ENCODE results near the gene SHLD2.
"Not testable (repeated sequence)": the region's sequence is repeated elsewhere in the genome, so short reads cannot be mapped to it uniquely, and the experiment has no call there.

SHLD2 gene

DNA sequence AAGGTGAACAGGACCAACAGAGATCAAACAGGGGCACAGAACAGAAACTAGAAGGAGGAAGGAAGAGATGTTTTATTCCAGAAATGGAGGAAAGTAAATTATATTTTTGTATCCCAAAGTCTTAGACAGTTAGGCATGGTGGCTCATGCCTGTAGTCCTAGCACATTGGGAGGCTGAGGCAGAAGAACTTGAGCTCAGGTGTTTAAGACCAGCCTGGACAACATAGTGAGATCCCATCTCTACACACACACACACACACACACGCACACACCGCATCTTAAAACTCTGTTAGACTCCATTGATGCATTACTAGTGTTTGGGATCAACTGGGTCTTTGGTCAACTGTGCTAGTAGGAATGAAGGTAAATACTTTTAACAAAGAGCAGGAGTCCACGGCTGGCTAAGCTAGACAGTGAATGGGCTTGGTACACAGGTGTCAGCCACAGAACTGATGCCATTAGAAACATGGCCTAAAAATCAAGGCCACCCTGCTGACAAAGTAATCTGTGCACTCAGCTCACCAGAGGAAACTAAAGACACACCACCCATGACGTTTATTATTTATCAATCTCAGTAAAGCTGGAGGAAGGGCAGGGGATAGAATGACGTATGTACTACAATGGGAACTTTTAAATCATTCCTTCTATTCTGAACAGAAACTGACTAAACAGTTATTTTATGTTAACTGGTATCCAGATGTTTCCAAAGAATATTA lies 11.3 kb upstream of the SHLD2 start:
- DNase-seq (ENCODE audit: low spot score), result not testable (repeated sequence)

DNA sequence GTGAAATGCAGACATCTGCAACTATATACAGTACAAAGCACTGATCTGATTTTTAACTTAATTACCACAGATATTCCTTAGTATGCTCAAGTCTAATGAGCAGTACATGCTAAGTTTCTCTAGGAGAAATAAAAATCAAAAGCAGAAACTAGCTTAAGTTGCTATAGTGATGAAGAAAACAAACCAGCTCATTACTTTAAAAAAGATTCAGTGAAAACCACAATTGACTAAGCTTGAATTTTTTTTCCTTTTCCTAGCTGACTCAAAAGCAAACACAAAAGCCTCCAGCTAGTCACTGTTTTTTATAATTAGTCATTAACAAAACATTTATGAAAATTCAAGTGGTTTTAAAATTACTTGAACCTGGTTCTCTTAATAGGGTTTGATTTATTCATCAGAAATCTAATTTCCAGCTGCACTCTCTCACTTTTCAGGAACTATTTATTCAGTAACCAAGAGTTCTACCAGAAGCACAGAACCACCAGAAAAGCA lies 10.7 kb upstream of the SHLD2 start:
- not testable (repeated sequence) for DNase-seq (ENCODE audit: low spot score)

DNA sequence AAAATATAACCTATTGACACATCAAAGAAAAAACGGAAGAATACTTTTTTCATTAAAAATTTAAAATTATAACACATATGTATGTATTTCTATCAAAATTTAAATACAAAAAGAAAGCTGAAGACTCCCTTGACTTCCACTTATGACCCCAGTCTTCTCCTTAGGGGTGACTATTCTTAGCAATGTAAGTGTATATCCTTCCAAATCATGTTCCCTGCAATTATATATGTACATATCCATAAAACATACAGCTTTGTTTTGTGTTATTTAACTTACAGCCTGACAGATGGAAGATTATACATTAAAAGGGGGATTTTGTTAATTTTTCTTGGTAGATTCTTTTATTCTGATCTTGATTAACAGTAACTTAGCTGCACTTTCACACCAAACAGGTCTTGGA lies 9.5 kb upstream of the SHLD2 start:
- DNase-seq (ENCODE audit: low spot score), result no peak

DNA sequence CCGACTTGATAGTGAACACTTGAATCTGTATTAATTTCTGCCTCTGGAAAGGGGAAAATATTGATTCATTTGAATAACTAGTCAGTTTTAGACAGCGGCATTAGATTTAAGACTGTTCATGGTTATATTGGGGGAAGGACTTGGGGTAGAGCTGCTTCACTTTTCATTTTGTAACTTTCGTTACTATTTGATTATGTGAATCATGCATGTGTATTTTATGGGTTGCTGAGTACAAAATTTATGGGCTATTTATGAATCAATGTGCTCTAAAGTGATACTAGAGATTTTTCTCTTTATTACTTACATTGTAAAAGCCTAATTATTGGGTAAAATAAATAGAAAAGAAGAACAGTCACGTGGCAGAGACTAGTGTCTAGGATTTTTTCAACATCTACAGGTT lies 5.3 kb upstream of the SHLD2 start:
- no peak for DNase-seq (ENCODE audit: low spot score)

- no peak for DNase-seq (ENCODE audit: low spot score)
Measured at GRCh38 chr10:87090779-87091178, 4.2 kb upstream of the SHLD2 start.

- no peak for DNase-seq (ENCODE audit: low spot score)
Measured at GRCh38 chr10:87092376-87092860, 2.6 kb upstream of the SHLD2 start.

GRCh38 chr10:87092861-87093631 lies 2.0 kb upstream of the SHLD2 start:
- no peak for DNase-seq (ENCODE audit: low spot score)

DNA sequence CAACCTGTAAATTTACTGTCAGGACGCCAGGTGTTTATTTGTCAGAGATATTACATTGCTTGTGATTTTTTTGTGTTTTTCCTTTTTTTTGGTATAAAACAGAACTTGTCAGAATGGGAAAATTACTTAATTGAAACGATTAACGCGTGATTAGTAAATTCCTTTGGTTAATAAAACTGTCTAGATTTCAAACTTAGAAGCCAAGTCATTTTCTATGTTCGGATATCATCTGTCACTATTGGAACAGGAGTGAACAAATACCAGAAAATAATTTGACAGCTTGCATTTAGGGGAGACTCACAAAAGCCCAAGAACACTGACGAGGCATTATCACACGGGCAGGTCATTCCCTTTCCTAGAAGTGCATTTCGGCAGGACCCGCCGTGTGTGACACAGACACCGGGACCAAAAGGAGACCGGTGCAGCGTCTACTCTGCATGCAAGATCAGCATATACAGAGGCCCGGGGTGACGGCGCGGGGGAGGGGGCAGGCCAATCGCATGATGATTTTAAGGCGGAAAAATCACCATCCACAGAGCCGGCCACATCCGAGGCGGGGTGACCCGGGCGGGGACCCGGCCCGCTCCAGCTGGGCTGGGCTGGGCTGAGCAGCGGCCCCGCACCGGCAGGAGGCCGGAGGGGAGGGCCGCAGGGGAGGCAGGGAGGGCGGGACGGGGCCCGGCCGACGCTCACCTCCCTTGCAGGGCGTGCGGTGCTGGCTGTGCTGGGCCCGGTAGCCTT lies 1.2 kb upstream of the SHLD2 start:
- DNase-seq (ENCODE audit: low spot score), result no peak

DNA sequence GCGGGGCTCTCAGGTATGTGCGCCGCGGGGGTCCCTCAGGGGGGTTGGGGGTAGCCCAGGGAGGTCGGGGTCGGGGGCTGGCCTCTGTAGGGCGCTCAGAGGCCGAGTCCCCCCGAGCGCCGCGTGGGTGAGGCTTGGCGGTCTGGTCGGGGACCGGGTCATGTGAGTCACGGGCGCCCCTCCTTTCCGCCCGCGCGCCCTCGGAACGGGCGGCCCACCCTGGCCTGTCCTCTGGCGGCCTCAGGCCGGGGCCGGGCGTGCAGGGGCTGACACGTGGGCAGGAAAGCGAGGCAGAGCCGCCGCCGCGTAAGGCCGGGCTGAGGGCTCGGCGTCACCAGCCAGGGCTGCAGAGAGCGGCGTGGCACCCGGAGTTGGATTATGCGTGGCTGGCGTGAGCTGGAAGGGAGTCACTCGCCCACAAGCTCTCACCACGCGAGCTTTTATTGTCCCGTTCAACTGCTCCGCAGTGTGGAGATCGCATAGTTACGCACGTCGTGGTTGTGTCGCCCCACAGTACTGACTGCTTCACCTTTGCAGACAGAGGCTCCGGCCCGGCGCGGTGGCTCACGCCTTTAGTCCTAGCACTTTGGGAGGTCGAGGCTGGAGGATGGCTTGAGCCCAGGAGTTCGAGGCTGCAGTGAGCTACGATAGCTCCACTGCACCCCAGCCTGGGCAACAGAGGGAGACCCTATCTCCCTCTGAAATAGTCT lies 385 bp downstream of the SHLD2 start:
- DNase-seq (ENCODE audit: low spot score), result peak; percentile 20

DNA sequence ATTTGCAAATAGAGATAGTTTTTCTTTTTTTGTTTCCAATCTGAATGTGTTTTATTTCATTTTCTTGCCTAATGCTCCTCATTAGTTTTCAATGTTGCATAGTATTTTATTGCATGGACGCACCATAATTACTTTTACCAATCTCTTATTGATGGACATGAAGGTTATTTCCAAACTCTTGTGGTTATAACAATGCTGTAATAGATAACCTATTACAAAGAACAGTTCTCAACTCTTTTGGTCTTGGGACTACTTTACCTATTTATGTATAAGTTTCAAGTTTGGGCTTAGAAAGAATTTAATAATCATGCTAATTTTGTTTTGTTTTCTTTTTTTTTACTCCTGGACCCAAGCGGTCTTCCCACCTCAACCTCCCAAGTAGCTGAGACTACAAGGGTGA lies 7.0 kb downstream of the SHLD2 start:
- no peak for DNase-seq (ENCODE audit: low spot score)

- not testable (repeated sequence) for DNase-seq (ENCODE audit: low spot score)
Measured at GRCh38 chr10:87104727-87105126, 9.7 kb downstream of the SHLD2 start.

- DNase-seq (ENCODE audit: low spot score), result no peak
Measured at GRCh38 chr10:87105446-87106124, 10.6 kb downstream of the SHLD2 start.

- not testable (repeated sequence) for DNase-seq (ENCODE audit: low spot score)
Measured at GRCh38 chr10:87118122-87118521, 23.1 kb downstream of the SHLD2 start.

DNA sequence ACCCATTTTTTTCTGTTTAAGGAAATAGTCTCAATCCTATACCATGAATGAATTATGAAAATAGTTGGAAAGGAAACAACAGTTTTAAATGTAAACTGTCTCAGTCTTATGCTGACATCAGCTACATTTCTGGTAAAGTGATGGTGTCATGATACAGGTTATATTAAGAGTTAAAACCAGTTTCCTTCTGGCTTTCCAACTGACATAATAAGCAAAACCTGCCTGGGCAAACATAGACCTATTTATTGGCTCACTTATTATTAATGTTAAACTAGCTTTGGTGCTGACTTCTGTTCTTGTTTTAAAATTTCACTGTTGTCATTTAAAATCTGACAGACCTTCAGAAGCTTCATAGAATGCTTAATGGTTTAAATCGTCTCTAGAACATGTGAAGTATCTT lies 24.0 kb downstream of the SHLD2 start:
- not testable (repeated sequence) for DNase-seq (ENCODE audit: low spot score)

DNA sequence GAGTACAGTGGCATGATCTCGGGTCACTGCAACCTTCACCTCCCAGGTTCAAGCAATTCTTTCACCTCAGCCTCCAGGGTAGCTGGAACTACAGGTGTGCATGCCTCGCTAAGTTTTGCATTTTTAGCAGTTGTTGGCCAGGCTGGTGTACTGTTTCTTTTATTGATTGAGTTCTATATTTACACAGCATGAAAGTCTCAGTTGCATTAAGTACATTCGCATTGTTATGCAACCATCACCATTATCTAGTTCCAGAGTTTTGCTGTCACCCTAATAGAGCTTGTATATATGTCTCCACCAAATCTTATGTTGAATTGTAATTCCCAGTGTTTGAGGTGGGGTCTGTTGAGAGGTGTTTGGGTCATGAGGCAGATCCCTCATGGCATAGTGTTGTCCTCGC lies 28.3 kb downstream of the SHLD2 start:
- DNase-seq (ENCODE audit: low spot score), result not testable (repeated sequence)

DNA sequence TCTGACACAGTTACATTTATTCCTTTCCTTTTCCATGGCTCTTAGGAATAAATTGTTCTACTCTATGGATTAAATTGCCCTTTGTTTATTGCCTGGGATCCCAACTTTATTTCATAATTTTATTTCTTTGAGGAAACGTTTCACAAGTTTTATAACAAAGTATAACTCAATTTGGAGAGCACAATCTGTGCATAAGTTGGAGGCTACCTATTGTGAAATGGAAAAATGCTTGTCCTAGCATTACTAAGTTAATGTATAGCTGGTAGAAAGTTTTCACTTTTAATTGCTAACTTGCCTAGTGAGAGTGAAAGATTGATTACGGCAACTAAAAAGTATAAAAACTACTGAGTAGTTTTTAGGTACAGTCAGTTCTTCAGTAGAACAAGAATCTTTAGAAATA lies 32.0 kb downstream of the SHLD2 start:
- not testable (repeated sequence) for DNase-seq (ENCODE audit: low spot score)

DNA sequence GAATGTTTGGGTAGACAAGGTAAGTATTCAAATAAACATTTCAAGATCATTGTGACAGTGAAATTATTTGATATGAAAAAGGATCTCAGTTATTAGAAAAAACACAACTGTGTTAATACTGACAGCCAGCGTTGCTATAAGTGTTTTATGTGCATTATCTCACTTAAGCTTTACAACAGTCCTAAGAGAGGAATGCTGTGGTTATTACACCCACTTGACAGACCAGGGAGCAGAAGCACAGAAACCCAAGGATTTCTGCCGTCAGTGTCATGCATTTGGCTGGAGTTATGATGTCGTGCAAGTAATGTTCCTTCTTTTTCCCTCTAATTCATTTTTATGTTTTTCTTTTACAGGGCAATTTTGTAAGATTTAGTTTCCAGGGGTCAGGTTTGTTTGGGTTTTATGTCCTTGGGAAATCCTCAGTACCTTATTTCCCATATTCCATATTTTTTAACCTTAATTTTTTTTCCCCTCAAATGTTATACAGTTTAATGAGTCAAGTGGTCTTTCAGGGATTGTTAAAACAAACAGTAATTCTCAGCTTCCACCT lies 32.7 kb downstream of the SHLD2 start:
- not testable (repeated sequence) for DNase-seq (ENCODE audit: low spot score)

DNA sequence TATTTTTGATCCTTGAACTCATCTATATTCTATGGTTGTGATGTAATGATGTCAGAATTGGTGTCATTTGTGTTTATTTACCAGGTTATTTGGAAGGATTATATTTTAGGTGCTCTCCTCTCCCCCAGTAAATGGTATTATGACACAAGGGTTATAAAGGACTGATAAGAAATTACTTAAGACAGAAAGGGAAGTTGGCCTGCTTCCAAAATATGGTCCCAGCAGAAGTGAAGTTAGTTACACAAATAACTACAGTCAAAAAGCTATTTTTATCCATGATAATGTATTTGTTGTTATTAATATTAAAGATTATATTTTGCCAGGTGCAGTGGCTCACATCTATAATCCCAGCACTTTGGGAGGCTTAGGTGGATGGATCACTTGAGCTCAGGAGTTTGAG lies 37.2 kb downstream of the SHLD2 start:
- DNase-seq (ENCODE audit: low spot score), result peak; percentile 11

DNA sequence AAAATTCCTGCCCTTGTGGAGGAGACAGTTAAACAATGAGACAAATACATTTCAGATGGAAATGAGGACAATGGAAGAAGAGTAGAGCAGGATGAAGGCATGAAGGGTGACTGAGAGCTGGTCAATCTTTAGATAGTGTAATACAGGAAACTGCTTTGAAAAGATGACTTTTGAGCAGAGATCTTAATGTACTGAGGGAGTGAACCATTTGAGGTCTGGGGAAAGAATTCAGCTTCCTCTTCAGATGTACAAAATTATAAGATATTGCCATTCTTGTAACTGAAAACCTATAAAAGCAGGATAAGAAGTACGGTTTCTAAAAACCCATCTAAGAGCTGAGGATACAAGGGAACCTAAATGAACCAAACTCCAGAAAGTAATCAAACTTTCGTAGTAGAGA lies 38.9 kb downstream of the SHLD2 start:
- not testable (repeated sequence) for DNase-seq (ENCODE audit: low spot score)

DNA sequence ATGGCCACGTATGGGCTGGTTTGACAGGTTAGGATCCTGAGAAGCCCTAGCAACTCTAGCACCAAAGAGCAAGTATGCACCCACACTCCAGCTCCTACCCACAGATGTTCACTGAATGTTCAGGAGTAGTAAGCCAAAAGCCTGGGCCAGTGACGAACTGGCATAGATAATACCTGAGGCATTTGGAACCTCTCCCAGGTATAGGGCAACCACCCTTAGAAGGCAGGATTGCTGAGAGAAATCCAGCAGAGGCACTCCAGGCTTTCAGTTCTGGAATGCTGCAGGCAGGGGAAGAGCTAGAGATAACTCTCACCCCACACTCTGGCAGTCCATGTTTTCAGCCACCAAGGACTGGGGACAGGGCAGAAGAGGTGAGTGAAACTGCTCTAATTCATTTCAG lies 39.4 kb downstream of the SHLD2 start:
- DNase-seq (ENCODE audit: low spot score), result not testable (repeated sequence)

- DNase-seq (ENCODE audit: low spot score), result not testable (repeated sequence)
Measured at GRCh38 chr10:87137478-87137877, 42.5 kb downstream of the SHLD2 start.
